Measurements from ENCODE around the gene PXDN. TPM values are rescaled to one million over a fixed set of nuclear protein-coding genes. Genes with fewer than 3 reads are reported as not detected.

Gene PXDN
- total and polyA plus RNA-seq, 2 donors (not counting 3 experiments of a cell fraction or from before 2014, with no cell fraction given) = 231 to 308 TPM

DNA sequence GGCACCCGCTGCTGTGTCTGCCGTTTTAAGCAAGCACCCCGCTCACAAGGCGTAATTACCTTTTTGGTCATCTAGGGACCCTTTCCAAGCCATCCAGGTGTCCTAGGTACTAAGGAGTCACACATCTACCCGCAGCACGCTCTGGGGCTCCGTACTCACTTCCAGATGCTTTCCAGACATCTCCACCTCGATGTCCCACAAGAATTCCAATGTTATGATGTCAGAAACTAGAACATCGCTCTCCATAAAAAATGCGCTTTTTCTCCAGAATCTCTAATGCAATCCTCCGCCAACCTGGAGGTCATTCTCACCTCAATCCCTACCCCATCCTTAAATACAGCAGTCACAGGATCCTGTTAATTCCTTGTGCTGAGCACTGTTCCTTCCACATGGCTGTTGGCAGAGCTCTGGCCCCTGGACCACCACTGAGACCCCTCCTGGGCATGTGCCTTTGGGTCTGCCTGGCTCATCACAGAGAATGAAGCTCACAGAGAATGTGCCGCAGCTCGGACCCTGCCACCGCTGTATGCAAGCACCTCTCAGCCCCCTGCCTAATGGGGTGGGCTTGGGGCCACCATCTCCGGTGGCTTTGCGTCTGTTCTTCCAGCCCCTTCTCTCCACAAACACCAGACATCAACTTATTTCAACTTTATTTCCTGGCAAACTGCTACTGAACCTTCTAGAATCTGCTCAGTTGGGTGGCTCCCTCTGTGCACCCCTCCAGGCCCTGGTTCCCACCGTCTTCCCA is 4.6 kb upstream of the PXDN start:
- Histone ChIP-seq H3K79me2 (ENCODE audit: control insufficient read depth, insufficient read depth, low read length) (no peaks in the 10 kb centered on the region), H4K20me1 (replicated peaks; ENCODE audit: control insufficient read depth, extremely low read depth, insufficient read depth, low read length) (no peaks in the 10 kb centered on the region), H3K27me3 (ENCODE audit: control insufficient read depth in 2 of 2, insufficient read depth in 2 of 2, low read length in 2 of 2) (peaks cover 0 to 4% of the 10 kb centered on the region in 2 experiments), H3K9me3 (replicated peaks; ENCODE audit: control insufficient read depth, insufficient read depth, low read length) (no peaks in the 10 kb centered on the region), H2AFZ (ENCODE audit: low read depth, low read length) (no peak overlapping the region), H3K9ac (replicated peaks; ENCODE audit: extremely low read depth, insufficient read depth, low read length) (no peak overlapping the region), H3K4me1 (ENCODE audit: control insufficient read depth, extremely low read depth, insufficient read depth, low read length) (peaks cover 5% of the 10 kb centered on the region), H3K4me2 (ENCODE audit: insufficient read depth, low read length) (no peak overlapping the region), H3K4me3 (replicated peaks in 1 of 3; ENCODE audit: insufficient read depth in 1 of 3, low read depth in 1 of 3, low read length in 3 of 3) (no peak overlapping the region), H3K9me1 (replicated peaks; ENCODE audit: control insufficient read depth, extremely low read depth, insufficient read depth, low read length) (no peaks in the 10 kb centered on the region), H3K36me3 (ENCODE audit: control insufficient read depth in 2 of 2, extremely low read depth in 1 of 2, insufficient read depth in 2 of 2, low read length in 2 of 2) (no peaks in the 10 kb centered on the region), H3K27ac (ENCODE audit: insufficient read depth, low read depth, low read length) (no peak overlapping the region)
- no TSS peak for BruUV-seq (replicated peaks)
- dilution Hi-C loops (cut with MboI; ENCODE audit: extremely low pct_ligation_motif_present, low sequenced_read_pairs) (no loop called here), intact Hi-C loops (cut with micrococcal nuclease) (no loop called here)
- no peak for TF ChIP-seq MYC (IDR thresholded peaks at IDR 0.05; ENCODE audit: low read depth, low read length)
- no peak for TF ChIP-seq POLR2AphosphoS5 (IDR thresholded peaks at IDR 0.05; ENCODE audit: insufficient read depth, low read depth, low read length)
- no peak for TF ChIP-seq POLR2A (IDR thresholded peaks at IDR 0.05; ENCODE audit: low read depth, low read length)
- no peak for TF ChIP-seq MAX (IDR thresholded peaks at IDR 0.05; ENCODE audit: insufficient read depth, insufficient read length)
- TF ChIP-seq JUN (IDR thresholded peaks at IDR 0.05; ENCODE audit: borderline replicate concordance, insufficient read depth, insufficient read length, low read depth) = no peak
- POLR2A ChIA-PET = no interaction called here
- FAIRE-seq (no peak), DNase-seq (ENCODE audit: low read depth, low spot score) (no peak)
- CTCF ChIA-PET = interaction anchor here (1.4 to 2.2 kb wide), 6 partner anchors 20 to 198 kb away, joined by 3 to 8 read pairs (median 6); no protein-coding TSS in a partner anchor

DNA sequence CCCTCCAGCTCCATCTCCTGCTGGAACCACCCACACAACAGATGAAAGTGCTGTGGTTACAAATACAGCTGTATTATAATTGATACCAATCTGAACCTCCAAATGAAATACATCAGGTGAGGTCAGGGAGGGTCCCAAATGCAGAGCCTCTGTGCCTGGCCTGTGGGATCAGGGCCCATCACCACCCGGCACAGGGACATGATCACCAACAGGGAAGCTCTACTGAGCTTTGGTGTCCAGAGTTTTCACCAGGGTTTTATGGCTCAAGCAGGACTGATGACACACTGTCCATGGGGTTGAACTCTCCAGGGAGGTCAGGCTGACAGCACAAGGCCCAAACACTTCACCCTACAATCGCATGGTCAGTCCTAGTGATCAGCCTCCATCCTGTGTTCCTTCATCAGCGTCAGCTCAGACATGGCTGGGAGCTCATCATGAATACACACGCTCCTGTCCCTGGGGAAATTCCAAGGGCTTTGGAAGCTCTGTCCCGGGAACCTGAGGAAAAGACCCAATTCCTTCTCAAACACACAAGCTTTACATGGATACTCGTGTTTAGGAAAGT is 3.9 kb upstream of the PXDN start:
- no peak overlapping the region for H3K4me2 ChIP-seq (ENCODE audit: insufficient read depth, low read length)
- peaks cover 0 to 4% of the 10 kb centered on the region in 2 experiments for H3K27me3 ChIP-seq (ENCODE audit: control insufficient read depth in 2 of 2, insufficient read depth in 2 of 2, low read length in 2 of 2)
- no peaks in the 10 kb centered on the region for H3K79me2 ChIP-seq (ENCODE audit: control insufficient read depth, insufficient read depth, low read length)
- no peak overlapping the region for H3K27ac ChIP-seq (ENCODE audit: insufficient read depth, low read depth, low read length)
- no peak for DNase-seq (ENCODE audit: low read depth, low spot score)
- POLR2A ChIA-PET = no interaction called here
- H3K9ac ChIP-seq (replicated peaks; ENCODE audit: extremely low read depth, insufficient read depth, low read length) = no peak overlapping the region
- no peak overlapping the region for H3K4me3 ChIP-seq (replicated peaks in 1 of 3; ENCODE audit: insufficient read depth in 1 of 3, low read depth in 1 of 3, low read length in 3 of 3)
- CTCF ChIA-PET = interaction anchor here (0.9 to 2.2 kb wide), 7 partner anchors 20 to 198 kb away, joined by 3 to 8 read pairs (median 5); no protein-coding TSS in a partner anchor
- H3K4me1 ChIP-seq (ENCODE audit: control insufficient read depth, extremely low read depth, insufficient read depth, low read length) = peaks cover 5% of the 10 kb centered on the region
- H3K9me3 ChIP-seq (replicated peaks; ENCODE audit: control insufficient read depth, insufficient read depth, low read length) = no peaks in the 10 kb centered on the region
- no peaks in the 10 kb centered on the region for H4K20me1 ChIP-seq (replicated peaks; ENCODE audit: control insufficient read depth, extremely low read depth, insufficient read depth, low read length)
- dilution Hi-C loops (cut with MboI; ENCODE audit: extremely low pct_ligation_motif_present, low sequenced_read_pairs) = no loop called here
- intact Hi-C loops (cut with micrococcal nuclease) = no loop called here
- TF ChIP-seq, protein P1, sequence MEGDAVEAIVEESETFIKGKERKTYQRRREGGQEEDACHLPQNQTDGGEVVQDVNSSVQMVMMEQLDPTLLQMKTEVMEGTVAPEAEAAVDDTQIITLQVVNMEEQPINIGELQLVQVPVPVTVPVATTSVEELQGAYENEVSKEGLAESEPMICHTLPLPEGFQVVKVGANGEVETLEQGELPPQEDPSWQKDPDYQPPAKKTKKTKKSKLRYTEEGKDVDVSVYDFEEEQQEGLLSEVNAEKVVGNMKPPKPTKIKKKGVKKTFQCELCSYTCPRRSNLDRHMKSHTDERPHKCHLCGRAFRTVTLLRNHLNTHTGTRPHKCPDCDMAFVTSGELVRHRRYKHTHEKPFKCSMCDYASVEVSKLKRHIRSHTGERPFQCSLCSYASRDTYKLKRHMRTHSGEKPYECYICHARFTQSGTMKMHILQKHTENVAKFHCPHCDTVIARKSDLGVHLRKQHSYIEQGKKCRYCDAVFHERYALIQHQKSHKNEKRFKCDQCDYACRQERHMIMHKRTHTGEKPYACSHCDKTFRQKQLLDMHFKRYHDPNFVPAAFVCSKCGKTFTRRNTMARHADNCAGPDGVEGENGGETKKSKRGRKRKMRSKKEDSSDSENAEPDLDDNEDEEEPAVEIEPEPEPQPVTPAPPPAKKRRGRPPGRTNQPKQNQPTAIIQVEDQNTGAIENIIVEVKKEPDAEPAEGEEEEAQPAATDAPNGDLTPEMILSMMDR (IDR thresholded peaks at IDR 0.05; ENCODE audit: extremely low read depth in 1 of 2, insufficient read depth in 1 of 2, low read depth in 1 of 2, low read length in 2 of 2) = no peak
- TF ChIP-seq MAX (IDR thresholded peaks at IDR 0.05; ENCODE audit: insufficient read depth, insufficient read length) = no peak
- no peak for TF ChIP-seq GATA2 (IDR thresholded peaks at IDR 0.05; ENCODE audit: insufficient read depth, insufficient read length, low read depth, low read length)
- TF ChIP-seq EZH2 (IDR thresholded peaks at IDR 0.05; ENCODE audit: borderline replicate concordance, low read depth, low read length, severe bottlenecking) = no peak
- TF ChIP-seq MYC (IDR thresholded peaks at IDR 0.05; ENCODE audit: low read depth, low read length) = no peak
- H3K9me1 ChIP-seq (replicated peaks; ENCODE audit: control insufficient read depth, extremely low read depth, insufficient read depth, low read length) = no peaks in the 10 kb centered on the region
- no peak overlapping the region for H2AFZ ChIP-seq (ENCODE audit: low read depth, low read length)
- FAIRE-seq = no peak
- H3K36me3 ChIP-seq (ENCODE audit: control insufficient read depth in 2 of 2, extremely low read depth in 1 of 2, insufficient read depth in 2 of 2, low read length in 2 of 2) = no peaks in the 10 kb centered on the region
- no TSS peak for BruUV-seq (replicated peaks)
